ENCODE data around the gene C5orf63. TPM values are rescaled to one million over a fixed set of nuclear protein-coding genes. Genes with fewer than 3 reads are reported as not detected.

C5orf63 gene
- total and polyA plus RNA-seq, 2 donors (not counting 3 experiments of a cell fraction or from before 2014, with no cell fraction given) = 1.4 to 5.3 TPM

DNA sequence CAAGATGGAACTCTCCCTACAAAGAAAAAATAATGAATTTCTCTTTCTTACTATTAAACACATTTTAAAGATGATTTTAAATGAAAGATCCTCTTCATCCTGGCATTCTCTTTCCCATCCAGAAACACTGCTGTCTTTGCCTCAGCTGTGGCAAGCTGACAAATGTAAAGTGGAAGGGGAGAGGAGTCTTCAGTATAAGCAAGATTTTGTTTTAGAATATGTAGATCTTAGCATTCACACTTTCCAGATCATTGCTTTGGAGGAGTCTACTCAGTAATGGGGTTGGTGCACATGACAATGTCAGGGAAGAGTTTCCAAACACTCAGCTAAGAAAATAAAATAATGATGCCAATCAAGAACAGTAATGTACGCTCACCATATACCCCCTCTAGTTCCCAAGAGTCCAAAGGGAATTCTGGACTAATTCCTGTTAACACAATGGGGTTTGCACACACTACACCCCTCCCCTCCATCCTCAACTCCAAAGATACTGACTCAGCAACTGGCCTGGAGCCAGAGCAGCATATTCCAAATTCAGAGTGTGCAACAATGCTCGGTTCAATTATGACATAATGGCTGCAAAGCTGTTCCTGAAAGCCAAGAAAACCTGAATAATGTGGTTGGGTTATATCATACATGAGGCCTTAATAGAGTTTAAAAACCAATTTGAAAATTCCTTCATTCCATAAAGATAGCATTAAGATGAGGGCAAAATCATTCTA, 4.6 kb downstream of the C5orf63 start:
- peak; percentile 24 for FAIRE-seq
- H3K4me3 ChIP-seq (replicated peaks in 1 of 3; ENCODE audit: insufficient read depth in 1 of 3, low read depth in 1 of 3, low read length in 3 of 3) = no peak overlapping the region
- H3K79me2 ChIP-seq (ENCODE audit: control insufficient read depth, insufficient read depth, low read length) = no peaks in the 10 kb centered on the region
- no peaks in the 10 kb centered on the region for H3K36me3 ChIP-seq (ENCODE audit: control insufficient read depth in 2 of 2, extremely low read depth in 1 of 2, insufficient read depth in 2 of 2, low read length in 2 of 2)
- TF ChIP-seq, protein P1, sequence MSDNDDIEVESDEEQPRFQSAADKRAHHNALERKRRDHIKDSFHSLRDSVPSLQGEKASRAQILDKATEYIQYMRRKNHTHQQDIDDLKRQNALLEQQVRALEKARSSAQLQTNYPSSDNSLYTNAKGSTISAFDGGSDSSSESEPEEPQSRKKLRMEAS (IDR thresholded peaks at IDR 0.05; ENCODE audit: insufficient read depth, insufficient read length) = no peak
- no peak for TF ChIP-seq MYC (IDR thresholded peaks at IDR 0.05; ENCODE audit: low read depth, low read length)
- TF ChIP-seq, protein P2, sequence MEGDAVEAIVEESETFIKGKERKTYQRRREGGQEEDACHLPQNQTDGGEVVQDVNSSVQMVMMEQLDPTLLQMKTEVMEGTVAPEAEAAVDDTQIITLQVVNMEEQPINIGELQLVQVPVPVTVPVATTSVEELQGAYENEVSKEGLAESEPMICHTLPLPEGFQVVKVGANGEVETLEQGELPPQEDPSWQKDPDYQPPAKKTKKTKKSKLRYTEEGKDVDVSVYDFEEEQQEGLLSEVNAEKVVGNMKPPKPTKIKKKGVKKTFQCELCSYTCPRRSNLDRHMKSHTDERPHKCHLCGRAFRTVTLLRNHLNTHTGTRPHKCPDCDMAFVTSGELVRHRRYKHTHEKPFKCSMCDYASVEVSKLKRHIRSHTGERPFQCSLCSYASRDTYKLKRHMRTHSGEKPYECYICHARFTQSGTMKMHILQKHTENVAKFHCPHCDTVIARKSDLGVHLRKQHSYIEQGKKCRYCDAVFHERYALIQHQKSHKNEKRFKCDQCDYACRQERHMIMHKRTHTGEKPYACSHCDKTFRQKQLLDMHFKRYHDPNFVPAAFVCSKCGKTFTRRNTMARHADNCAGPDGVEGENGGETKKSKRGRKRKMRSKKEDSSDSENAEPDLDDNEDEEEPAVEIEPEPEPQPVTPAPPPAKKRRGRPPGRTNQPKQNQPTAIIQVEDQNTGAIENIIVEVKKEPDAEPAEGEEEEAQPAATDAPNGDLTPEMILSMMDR (IDR thresholded peaks at IDR 0.05; ENCODE audit: extremely low read depth in 1 of 2, insufficient read depth in 1 of 2, low read depth in 1 of 2, low read length in 2 of 2) = no peak
- TF ChIP-seq POLR2A (IDR thresholded peaks at IDR 0.05; ENCODE audit: low read depth, low read length) = no peak
- no peak for TF ChIP-seq GATA2 (IDR thresholded peaks at IDR 0.05; ENCODE audit: insufficient read depth, insufficient read length, low read depth, low read length)
- no peak for TF ChIP-seq JUN (IDR thresholded peaks at IDR 0.05; ENCODE audit: borderline replicate concordance, insufficient read depth, insufficient read length, low read depth)
- TF ChIP-seq POLR2AphosphoS5 (IDR thresholded peaks at IDR 0.05; ENCODE audit: insufficient read depth, low read depth, low read length) = no peak
- TF ChIP-seq EZH2 (IDR thresholded peaks at IDR 0.05; ENCODE audit: borderline replicate concordance, low read depth, low read length, severe bottlenecking) = no peak
- no peak for TF ChIP-seq FOS (IDR thresholded peaks at IDR 0.05; ENCODE audit: borderline replicate concordance, insufficient read depth, low read length)
- POLR2A ChIA-PET = no interaction called here
- peak; percentile 67 for DNase-seq (ENCODE audit: low read depth, low spot score)
- CTCF ChIA-PET = no interaction called here
- H3K4me2 ChIP-seq (ENCODE audit: insufficient read depth, low read length) = no peak overlapping the region
- peaks cover 40% of the 10 kb centered on the region for H3K4me1 ChIP-seq (ENCODE audit: control insufficient read depth, extremely low read depth, insufficient read depth, low read length)
- H3K9me1 ChIP-seq (replicated peaks; ENCODE audit: control insufficient read depth, extremely low read depth, insufficient read depth, low read length) = no peaks in the 10 kb centered on the region
- no peak overlapping the region for H3K9ac ChIP-seq (replicated peaks; ENCODE audit: extremely low read depth, insufficient read depth, low read length)
- dilution Hi-C loops (cut with MboI; ENCODE audit: extremely low pct_ligation_motif_present, low sequenced_read_pairs) = no loop called here
- no peak overlapping the region for H3K27ac ChIP-seq (ENCODE audit: insufficient read depth, low read depth, low read length)
- no peak overlapping the region for H2AFZ ChIP-seq (ENCODE audit: low read depth, low read length)
- intact Hi-C loops (cut with micrococcal nuclease) = no loop called here
- BruUV-seq (replicated peaks) = no TSS peak
- no peaks in the 10 kb centered on the region for H3K27me3 ChIP-seq (ENCODE audit: control insufficient read depth in 2 of 2, insufficient read depth in 2 of 2, low read length in 2 of 2)
- H4K20me1 ChIP-seq (replicated peaks; ENCODE audit: control insufficient read depth, extremely low read depth, insufficient read depth, low read length) = no peaks in the 10 kb centered on the region
- no peaks in the 10 kb centered on the region for H3K9me3 ChIP-seq (replicated peaks; ENCODE audit: control insufficient read depth, insufficient read depth, low read length)
